PC-3 (cell line): ENCODE data around the gene INMT.

Experiments
- CTCF ChIP-seq: fragments of 300-600 bp; sonication (generic); conservative IDR thresholded peaks from 2 replicates; pipeline ENCODE4 v1.5.1; 2017; ENCODE audit warnings: antibody characterized with exemption, low read depth, mild to moderate bottlenecking, low read length
- EZH2 ChIP-seq: fragments of 300-600 bp; sonication (generic); IDR thresholded peaks from one replicate; pipeline ENCODE4 v1.6.1; 2017; ENCODE audit warnings: antibody characterized with exemption, mild to moderate bottlenecking, low read length; ENCODE audit not compliant: unreplicated experiment
- EZH2phosphoT487 ChIP-seq: fragments of 300-600 bp; sonication (generic); IDR thresholded peaks from 2 replicates; pipeline ENCODE4 v1.6.1; 2018; ENCODE audit warnings: mild to moderate bottlenecking, antibody characterized with exemption, low read length, borderline replicate concordance

GRCh38 chr7:30771880-30772425 is 20.0 kb downstream of the INMT start:
- TF ChIP-seq CTCF, result no peak
- no peak for TF ChIP-seq EZH2
- no peak for TF ChIP-seq EZH2phosphoT487
